GM12872 (cell line): ENCODE measurements around the gene SLMAP.

Source experiments
- CTCF ChIP-seq: IDR thresholded peaks from 3 replicates; pipeline ENCODE4 v1.5.1; 2011; ENCODE audit warnings: low read depth, mild to moderate bottlenecking, low read length, moderate library complexity; ENCODE audit not compliant: insufficient read depth

The SLMAP gene

GRCh38 chr3:57966829-57967228 lies 210.7 kb downstream of the SLMAP start:
- no peak for TF ChIP-seq CTCF

GRCh38 chr3:57967590-57967989 lies 211.5 kb downstream of the SLMAP start:
- TF ChIP-seq CTCF, result no peak

GRCh38 chr3:57968501-57968900 lies 212.4 kb downstream of the SLMAP start:
- no peak for TF ChIP-seq CTCF

GRCh38 chr3:57971975-57972374 lies 215.9 kb downstream of the SLMAP start:
- no peak for TF ChIP-seq CTCF

GRCh38 chr3:57972531-57973111 lies 216.5 kb downstream of the SLMAP start:
- TF ChIP-seq CTCF, result no peak

- TF ChIP-seq CTCF, result no peak
Measured at GRCh38 chr3:57973715-57974477, 217.8 kb downstream of the SLMAP start.

- TF ChIP-seq CTCF, result no peak
Measured at GRCh38 chr3:57974796-57975388, 218.8 kb downstream of the SLMAP start.
